ENCODE measurements around the gene SLF2.

Gene SLF2

GRCh38 chr10:101012525-101013364, 100.0 kb downstream of the SLF2 start:
- H3K27me3 ChIP-seq (replicated peaks; ENCODE audit: insufficient read depth, low read length): peaks cover 25% of the 10 kb centered on the region
- no peaks in the 10 kb centered on the region for H3K9me2 ChIP-seq (replicated peaks; ENCODE audit: insufficient read depth, low read length)
- H3K9me3 ChIP-seq (replicated peaks; ENCODE audit: insufficient read depth, low read length): no peaks in the 10 kb centered on the region
- H3K9ac ChIP-seq (ENCODE audit: low read length): no peak overlapping the region
- no peak overlapping the region for H3K4me3 ChIP-seq (ENCODE audit: low read length)
- H3K4me2 ChIP-seq (ENCODE audit: low read depth, low read length): peak overlapping the region; percentile 54; the same call in 1 of the 2 replicates
- no peaks in the 10 kb centered on the region for H3K79me2 ChIP-seq (ENCODE audit: low read length)
- no peak overlapping the region for H3K27ac ChIP-seq (ENCODE audit: low read length)
- H3K4me1 ChIP-seq (ENCODE audit: low read length): peaks cover 9% of the 10 kb centered on the region; the same call in 1 of the 2 replicates
- no peaks in the 10 kb centered on the region for H4K20me1 ChIP-seq (ENCODE audit: insufficient read depth, low read length)
- no peaks in the 10 kb centered on the region for H3K36me3 ChIP-seq (replicated peaks; ENCODE audit: insufficient read depth, low read length)
- TF ChIP-seq EZH2 (optimal IDR thresholded peaks at IDR 0.05; ENCODE audit: low read depth, low read length): no peak
- peak; percentile 95 for TF ChIP-seq CTCF (IDR thresholded peaks at IDR 0.05; ENCODE audit: low read length)
- TF ChIP-seq EZH2phosphoT487 (IDR thresholded peaks at IDR 0.05; ENCODE audit: low read length): no peak
- peak overlapping the region; percentile 38; the same call in 1 of the 2 replicates for H2AFZ ChIP-seq (ENCODE audit: low read length)
- peak; percentile 87 for DNase-seq
- no peaks in the 10 kb centered on the region for H3F3A ChIP-seq (ENCODE audit: insufficient read depth, low read length)

- TF ChIP-seq EZH2 (optimal IDR thresholded peaks at IDR 0.05; ENCODE audit: low read depth, low read length) (no peak), CTCF (IDR thresholded peaks at IDR 0.05; ENCODE audit: low read length) (no peak), EZH2phosphoT487 (IDR thresholded peaks at IDR 0.05; ENCODE audit: low read length) (no peak)
Measured at GRCh38 chr10:101013365-101013825, 100.6 kb downstream of the SLF2 start.

GRCh38 chr10:101014230-101014884, 101.6 kb downstream of the SLF2 start:
- Histone ChIP-seq H3K27ac (ENCODE audit: low read length) (no peak overlapping the region), H3K36me3 (replicated peaks; ENCODE audit: insufficient read depth, low read length) (no peaks in the 10 kb centered on the region), H4K20me1 (ENCODE audit: insufficient read depth, low read length) (no peaks in the 10 kb centered on the region), H3F3A (ENCODE audit: insufficient read depth, low read length) (no peaks in the 10 kb centered on the region), H3K9me2 (replicated peaks; ENCODE audit: insufficient read depth, low read length) (no peaks in the 10 kb centered on the region), H3K79me2 (ENCODE audit: low read length) (no peaks in the 10 kb centered on the region), H2AFZ (ENCODE audit: low read length) (no peak overlapping the region), H3K9ac (ENCODE audit: low read length) (no peak overlapping the region), H3K9me3 (replicated peaks; ENCODE audit: insufficient read depth, low read length) (no peaks in the 10 kb centered on the region), H3K4me2 (ENCODE audit: low read depth, low read length) (peak overlapping the region; percentile 3; the same call in 1 of the 2 replicates), H3K27me3 (replicated peaks; ENCODE audit: insufficient read depth, low read length) (peaks cover 36% of the 10 kb centered on the region), H3K4me3 (ENCODE audit: low read length) (no peak overlapping the region), H3K4me1 (ENCODE audit: low read length) (peaks cover 9% of the 10 kb centered on the region; the same call in 1 of the 2 replicates)
- peak; percentile 62 for DNase-seq
- TF ChIP-seq CTCF (IDR thresholded peaks at IDR 0.05; ENCODE audit: low read length) (peak; percentile 89), EZH2 (optimal IDR thresholded peaks at IDR 0.05; ENCODE audit: low read depth, low read length) (no peak), EZH2phosphoT487 (IDR thresholded peaks at IDR 0.05; ENCODE audit: low read length) (no peak)

More at GRCh38 chr10:101013365-101013825, 100.6 kb downstream of the SLF2 start:
- Histone ChIP-seq H3K27ac (ENCODE audit: low read length) (no peak overlapping the region), H3K9me3 (replicated peaks; ENCODE audit: insufficient read depth, low read length) (no peaks in the 10 kb centered on the region), H3K9me2 (replicated peaks; ENCODE audit: insufficient read depth, low read length) (no peaks in the 10 kb centered on the region), H3K4me2 (ENCODE audit: low read depth, low read length) (peak overlapping the region; percentile 54; the same call in 1 of the 2 replicates), H2AFZ (ENCODE audit: low read length) (peak overlapping the region; percentile 38; the same call in 1 of the 2 replicates), H3K4me3 (ENCODE audit: low read length) (no peak overlapping the region), H4K20me1 (ENCODE audit: insufficient read depth, low read length) (no peaks in the 10 kb centered on the region), H3K79me2 (ENCODE audit: low read length) (no peaks in the 10 kb centered on the region), H3K27me3 (replicated peaks; ENCODE audit: insufficient read depth, low read length) (peaks cover 31% of the 10 kb centered on the region), H3F3A (ENCODE audit: insufficient read depth, low read length) (no peaks in the 10 kb centered on the region), H3K4me1 (ENCODE audit: low read length) (peaks cover 9% of the 10 kb centered on the region; the same call in 1 of the 2 replicates), H3K9ac (ENCODE audit: low read length) (no peak overlapping the region), H3K36me3 (replicated peaks; ENCODE audit: insufficient read depth, low read length) (no peaks in the 10 kb centered on the region)
- no peak for DNase-seq
